HG03558 (cell line): ENCODE results near the gene INO80E.

ENCODE experiments used
- ATAC-seq: cut with Tn5 transposase; IDR thresholded peaks from one replicate; pipeline ENCODE4 v1.9.1; 2021; ENCODE audit warnings: moderate number of reproducible peaks; ENCODE audit not compliant: unreplicated experiment; ENCODE audit errors: extremely low read depth

Gene INO80E

GRCh38 chr16:29991571-29991904 lies 4.5 kb upstream of the INO80E start:
- no peak for ATAC-seq

GRCh38 chr16:29992344-29992967 lies 3.6 kb upstream of the INO80E start:
- ATAC-seq = no peak

GRCh38 chr16:29993191-29993902 lies 2.7 kb upstream of the INO80E start:
- no peak for ATAC-seq

GRCh38 chr16:29993903-29994599 lies 2.0 kb upstream of the INO80E start:
- ATAC-seq = no peak

GRCh38 chr16:29994600-29995323 lies 1.3 kb upstream of the INO80E start:
- ATAC-seq = peak; percentile 9

GRCh38 chr16:29995324-29995910 lies 624 bp upstream of the INO80E start, which contains the start of gene HIRIP3:
Gene HIRIP3, minus strand, starts transcription at chr16:29995617. Its CDS starts 12 bp downstream, at chr16:29995605.
- ATAC-seq = peak; percentile 34

GRCh38 chr16:29996766-29997250 lies 767 bp downstream of the INO80E start:
- no peak for ATAC-seq

- ATAC-seq = no peak
Measured at GRCh38 chr16:29999605-30000004, 3.6 kb downstream of the INO80E start.

GRCh38 chr16:30000735-30001631 lies 4.9 kb downstream of the INO80E start:
- no peak for ATAC-seq

- ATAC-seq = no peak
Measured at GRCh38 chr16:30002614-30003346, 6.7 kb downstream of the INO80E start.

GRCh38 chr16:30003670-30004423 lies 7.8 kb downstream of the INO80E start:
- no peak for ATAC-seq

- no peak for ATAC-seq
Measured at GRCh38 chr16:30004424-30004776, 8.4 kb downstream of the INO80E start.

GRCh38 chr16:30004811-30005242 lies 8.8 kb downstream of the INO80E start:
- ATAC-seq = no peak

GRCh38 chr16:30005341-30006094 lies 9.5 kb downstream of the INO80E start:
- no peak for ATAC-seq

- ATAC-seq = no peak
Measured at GRCh38 chr16:30006095-30006473, 10.0 kb downstream of the INO80E start.

- ATAC-seq = no peak
Measured at GRCh38 chr16:30006659-30007377, 10.8 kb downstream of the INO80E start.
